PC-3 (cell line): ENCODE measurements around the gene ETV5. TPM values are rescaled to one million over a fixed set of nuclear protein-coding genes. Genes with fewer than 3 reads are reported as not detected.

Source experiments
- ATAC-seq: fragments of 200-7000 bp; cut with Tn5 transposase; 2 replicates; pipeline ENCODE4 v1.9.1; 2020; ENCODE audit warnings: mild to moderate bottlenecking, moderate library complexity
- BruUV-seq: library from RNA; stranded (reverse); fragments of 400-500 nt; replicated peaks from 2 replicates; lab custom pipeline; 2021; lab: Mats Ljungman, UMichigan
- CTCF ChIA-PET: fragments of 300-600 bp; sonication (Branson Sonifier 250); formaldehyde crosslinking; loops from one replicate; lab custom pipeline; 2022; ENCODE audit warnings: antibody characterized with exemption; lab: Charles Lee
- POLR2A ChIA-PET: fragments of 300-600 bp; sonication (Branson Sonifier 250); formaldehyde crosslinking; loops from one replicate; lab custom pipeline; 2022; ENCODE audit warnings: antibody characterized with exemption; ENCODE audit not compliant: unreplicated experiment; lab: Charles Lee
- DNase-seq: peaks from one replicate; pipeline ENCODE4 v3.0.0-alpha.2; 2015
- H2AFZ ChIP-seq: fragments of 300-600 bp; sonication (generic); 2 replicates; pipeline ENCODE4 v1.6.0; 2016; ENCODE audit warnings: antibody characterized with exemption, low read length
- H3F3A ChIP-seq: fragments of 300-600 bp; sonication (generic); one replicate; pipeline ENCODE4 v1.6.0; 2017; ENCODE audit warnings: antibody characterized with exemption, low read length, control low read depth, mild to moderate bottlenecking; ENCODE audit not compliant: unreplicated experiment
- H3K27ac ChIP-seq: fragments of 300-600 bp; sonication (generic); 2 replicates; pipeline ENCODE4 v1.5.1; 2016; ENCODE audit warnings: mild to moderate bottlenecking, low read length
- H3K27me3 ChIP-seq: fragments of 300-600 bp; sonication (generic); 2 replicates; pipeline ENCODE4 v1.6.1; 2016; ENCODE audit warnings: low read length, mixed read lengths
- H3K36me3 ChIP-seq: fragments of 300-600 bp; sonication (generic); 2 replicates; pipeline ENCODE4 v1.6.1; 2016; ENCODE audit warnings: low read depth, mixed run types, low read length, mixed read lengths
- H3K4me1 ChIP-seq: fragments of 300-600 bp; sonication (generic); 2 replicates; pipeline ENCODE4 v1.5.1; 2016; ENCODE audit warnings: low read length; ENCODE audit not compliant: insufficient read depth
- H3K4me2 ChIP-seq: fragments of 300-600 bp; sonication (generic); 2 replicates; pipeline ENCODE4 v1.6.0; 2016; ENCODE audit warnings: low read length
- H3K4me3 ChIP-seq: fragments of 300-600 bp; sonication (generic); 2 replicates; pipeline ENCODE4 v1.5.1; 2016; ENCODE audit warnings: mild to moderate bottlenecking, low read length, mixed read lengths
- H3K79me2 ChIP-seq: fragments of 300-600 bp; sonication (generic); 2 replicates; pipeline ENCODE4 v1.6.1; 2017; ENCODE audit warnings: low read length, mixed read lengths
- H3K9ac ChIP-seq: fragments of 300-600 bp; sonication (generic); 2 replicates; pipeline ENCODE4 v1.6.0; 2016; ENCODE audit warnings: mild to moderate bottlenecking, low read length
- H3K9me2 ChIP-seq: fragments of 300-600 bp; sonication (generic); replicated peaks from 2 replicates; pipeline ENCODE4 v1.6.1; 2016; ENCODE audit warnings: mixed run types, low read length, mixed read lengths
- H3K9me3 ChIP-seq: fragments of 300-600 bp; sonication (generic); 2 replicates; pipeline ENCODE4 v1.6.1; 2016; ENCODE audit warnings: low read length, mixed read lengths
- H4K20me1 ChIP-seq: fragments of 300-600 bp; sonication (generic); 2 replicates; pipeline ENCODE4 v1.6.1; 2016; ENCODE audit warnings: low read length, mixed read lengths
- EZH2 ChIP-seq: fragments of 300-600 bp; sonication (generic); IDR thresholded peaks from one replicate; pipeline ENCODE4 v1.6.1; 2017; ENCODE audit warnings: antibody characterized with exemption, mild to moderate bottlenecking, low read length; ENCODE audit not compliant: unreplicated experiment
- EZH2phosphoT487 ChIP-seq: fragments of 300-600 bp; sonication (generic); IDR thresholded peaks from 2 replicates; pipeline ENCODE4 v1.6.1; 2018; ENCODE audit warnings: mild to moderate bottlenecking, antibody characterized with exemption, low read length, borderline replicate concordance
- intact Hi-C: fragments of 100-400 bp; cut with micrococcal nuclease; formaldehyde crosslinking; loops from 2 replicates; pipeline ENCODE4 v1.9.0; 2023
- total RNA-seq: library from RNA; depleted of rRNA; stranded (reverse); fragments of >200 nt; gene quantifications from 2 replicates; pipeline ENCODE4 v1.2.3, GENCODE V29; 2014
- TF ChIP-seq, protein P1 (sequence below): fragments of 300-600 bp; sonication (generic); conservative IDR thresholded peaks from 2 replicates; pipeline ENCODE4 v1.5.1; 2017; ENCODE audit warnings: antibody characterized with exemption, low read depth, mild to moderate bottlenecking, low read length

Gene ETV5
- total RNA-seq, 1 experiment from 2014 or later: 60.6 TPM

DNA sequence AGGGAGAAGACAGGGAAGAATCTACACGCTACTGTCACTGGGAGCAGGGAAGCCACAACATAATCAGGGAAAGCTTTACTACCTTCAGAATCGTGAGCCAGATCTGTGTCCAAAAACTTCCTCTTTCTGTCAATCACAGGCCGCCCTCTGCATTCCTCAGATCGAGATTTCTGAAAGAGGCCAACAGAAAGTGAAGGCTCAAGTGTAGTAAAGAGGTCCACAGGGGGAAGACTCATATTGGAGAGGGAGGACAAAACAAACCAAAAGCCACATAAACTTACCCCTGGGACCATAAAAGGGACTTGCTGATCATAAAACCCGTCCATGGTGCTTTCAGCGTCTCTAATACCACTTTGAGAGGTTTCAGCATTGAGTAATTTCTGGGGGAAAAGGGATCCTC lies 3.3 kb downstream of the ETV5 start:
- Histone ChIP-seq H3F3A (peaks cover 4% of the 10 kb centered on the region), H3K27ac (no peak overlapping the region), H4K20me1 (peaks cover 15% of the 10 kb centered on the region; the same call in 1 of the 2 replicates), H3K4me1 (peaks cover 32% of the 10 kb centered on the region), H3K4me3 (no peak overlapping the region), H3K27me3 (no peaks in the 10 kb centered on the region), H3K9me2 (no peaks in the 10 kb centered on the region), H3K4me2 (no peak overlapping the region), H3K9me3 (no peaks in the 10 kb centered on the region), H3K79me2 (peaks cover 47% of the 10 kb centered on the region), H2AFZ (no peak overlapping the region), H3K36me3 (peaks cover 19% of the 10 kb centered on the region; the same call in 1 of the 2 replicates), H3K9ac (no peak overlapping the region)
- intact Hi-C loops: loop anchor here (10.0 kb wide), 4 partner anchors 121 to 679 kb away; partner anchors contain the start of genes CRYGS and EIF4A2
- no TSS peak for BruUV-seq
- DNase-seq (no peak), ATAC-seq (no peak)
- CTCF ChIA-PET: no interaction called here
- TF ChIP-seq, protein P1, sequence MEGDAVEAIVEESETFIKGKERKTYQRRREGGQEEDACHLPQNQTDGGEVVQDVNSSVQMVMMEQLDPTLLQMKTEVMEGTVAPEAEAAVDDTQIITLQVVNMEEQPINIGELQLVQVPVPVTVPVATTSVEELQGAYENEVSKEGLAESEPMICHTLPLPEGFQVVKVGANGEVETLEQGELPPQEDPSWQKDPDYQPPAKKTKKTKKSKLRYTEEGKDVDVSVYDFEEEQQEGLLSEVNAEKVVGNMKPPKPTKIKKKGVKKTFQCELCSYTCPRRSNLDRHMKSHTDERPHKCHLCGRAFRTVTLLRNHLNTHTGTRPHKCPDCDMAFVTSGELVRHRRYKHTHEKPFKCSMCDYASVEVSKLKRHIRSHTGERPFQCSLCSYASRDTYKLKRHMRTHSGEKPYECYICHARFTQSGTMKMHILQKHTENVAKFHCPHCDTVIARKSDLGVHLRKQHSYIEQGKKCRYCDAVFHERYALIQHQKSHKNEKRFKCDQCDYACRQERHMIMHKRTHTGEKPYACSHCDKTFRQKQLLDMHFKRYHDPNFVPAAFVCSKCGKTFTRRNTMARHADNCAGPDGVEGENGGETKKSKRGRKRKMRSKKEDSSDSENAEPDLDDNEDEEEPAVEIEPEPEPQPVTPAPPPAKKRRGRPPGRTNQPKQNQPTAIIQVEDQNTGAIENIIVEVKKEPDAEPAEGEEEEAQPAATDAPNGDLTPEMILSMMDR: no peak
- TF ChIP-seq EZH2: no peak
- TF ChIP-seq EZH2phosphoT487: no peak
- POLR2A ChIA-PET: no interaction called here

GRCh38 chr3:186102687-186103086 lies 6.2 kb downstream of the ETV5 start:
- Histone ChIP-seq H3K4me3 (no peak overlapping the region), H2AFZ (no peak overlapping the region), H3F3A (peaks cover 4% of the 10 kb centered on the region), H3K9me2 (no peaks in the 10 kb centered on the region), H3K27me3 (no peaks in the 10 kb centered on the region), H3K9ac (no peak overlapping the region), H3K27ac (no peak overlapping the region), H3K36me3 (peaks cover 19% of the 10 kb centered on the region; the same call in 1 of the 2 replicates), H3K79me2 (peaks cover 36% of the 10 kb centered on the region), H3K9me3 (no peaks in the 10 kb centered on the region), H4K20me1 (peaks cover 15% of the 10 kb centered on the region; the same call in 1 of the 2 replicates), H3K4me2 (no peak overlapping the region), H3K4me1 (peaks cover 30% of the 10 kb centered on the region)
- no TSS peak for BruUV-seq
- CTCF ChIA-PET: no interaction called here
- TF ChIP-seq, protein P1: no peak
- TF ChIP-seq EZH2: no peak
- TF ChIP-seq EZH2phosphoT487: no peak
- DNase-seq (no peak), ATAC-seq (no peak)
- POLR2A ChIA-PET: no interaction called here
- intact Hi-C loops: loop anchor here (10.0 kb wide), 4 partner anchors 118 to 682 kb away; partner anchors contain the start of genes CRYGS and EIF4A2

GRCh38 chr3:186100398-186100797 lies 8.5 kb downstream of the ETV5 start:
- Histone ChIP-seq H3K27me3 (no peaks in the 10 kb centered on the region), H3K36me3 (peaks cover 19% of the 10 kb centered on the region; the same call in 1 of the 2 replicates), H4K20me1 (peaks cover 3% of the 10 kb centered on the region; the same call in 1 of the 2 replicates), H3F3A (peaks cover 4% of the 10 kb centered on the region), H3K4me1 (peaks cover 27% of the 10 kb centered on the region), H2AFZ (no peak overlapping the region), H3K9ac (no peak overlapping the region), H3K9me2 (no peaks in the 10 kb centered on the region), H3K4me3 (no peak overlapping the region), H3K79me2 (peaks cover 13% of the 10 kb centered on the region), H3K9me3 (no peaks in the 10 kb centered on the region), H3K4me2 (no peak overlapping the region), H3K27ac (no peak overlapping the region)
- intact Hi-C loops: loop anchor here (10.0 kb wide), 4 partner anchors 116 to 684 kb away; partner anchors contain the start of genes CRYGS and EIF4A2
- TF ChIP-seq EZH2: no peak
- TF ChIP-seq, protein P1: no peak
- TF ChIP-seq EZH2phosphoT487: no peak
- POLR2A ChIA-PET: no interaction called here
- ATAC-seq (no peak), DNase-seq (no peak)
- CTCF ChIA-PET: no interaction called here
- no TSS peak for BruUV-seq
